Loucy (cell line): ENCODE results near the gene RPS16.

Experiments used
- H2AFZ ChIP-seq: fragments of 200-600 bp; sonication (generic); 2 replicates; pipeline ENCODE4 v1.6.0; 2016; ENCODE audit warnings: antibody characterized with exemption, mild to moderate bottlenecking, low read length, moderate library complexity
- H3F3A ChIP-seq: fragments of 200-600 bp; 2 replicates; pipeline ENCODE4 v1.6.0; 2016; ENCODE audit warnings: antibody characterized with exemption, low read depth, mild to moderate bottlenecking
- H3K27me3 ChIP-seq: fragments of 200-600 bp; sonication (generic); 2 replicates; pipeline ENCODE4 v1.6.1; 2014; ENCODE audit warnings: low read length, mild to moderate bottlenecking; ENCODE audit not compliant: insufficient read depth, poor library complexity, severe bottlenecking
- H3K36me3 ChIP-seq: fragments of 200-600 bp; sonication (generic); 2 replicates; pipeline ENCODE4 v1.6.1; 2016; ENCODE audit warnings: low read length; ENCODE audit not compliant: insufficient read depth
- H3K4me1 ChIP-seq: fragments of 200-600 bp; sonication (generic); 2 replicates; pipeline ENCODE4 v1.5.1; 2014; ENCODE audit warnings: low read length, mild to moderate bottlenecking; ENCODE audit not compliant: insufficient read depth, poor library complexity, severe bottlenecking
- H3K4me2 ChIP-seq: fragments of 200-600 bp; sonication (generic); 2 replicates; pipeline ENCODE4 v1.6.0; 2014; ENCODE audit warnings: antibody characterized with exemption, low read length, low read depth, mild to moderate bottlenecking; ENCODE audit not compliant: poor library complexity, severe bottlenecking
- H3K4me3 ChIP-seq: fragments of 200-600 bp; sonication (generic); 2 replicates; pipeline ENCODE4 v1.5.1; 2014; ENCODE audit warnings: low read length, mild to moderate bottlenecking, mixed read lengths; ENCODE audit not compliant: poor library complexity, severe bottlenecking
- H3K79me2 ChIP-seq: fragments of 200-600 bp; sonication (generic); 2 replicates; pipeline ENCODE4 v1.6.1; 2014; ENCODE audit warnings: low read length; ENCODE audit not compliant: insufficient read depth
- H3K9ac ChIP-seq: fragments of 200-600 bp; sonication (generic); 2 replicates; pipeline ENCODE4 v1.6.0; 2014; ENCODE audit warnings: mild to moderate bottlenecking, low read depth, low read length, moderate library complexity; ENCODE audit not compliant: poor library complexity, severe bottlenecking
- H3K9me2 ChIP-seq: fragments of 200-600 bp; sonication (generic); replicated peaks from 2 replicates; pipeline ENCODE4 v1.6.1; 2016; ENCODE audit warnings: low read depth, low read length, mixed read lengths
- H3K9me3 ChIP-seq: fragments of 200-600 bp; sonication (generic); 2 replicates; pipeline ENCODE4 v1.6.1; 2014; ENCODE audit warnings: mild to moderate bottlenecking, antibody characterized with exemption, low read length, low read depth; ENCODE audit not compliant: insufficient read depth
- H4K20me1 ChIP-seq: fragments of 200-600 bp; sonication (generic); 2 replicates; pipeline ENCODE4 v1.6.0; 2014; ENCODE audit warnings: antibody characterized with exemption, low read length, mild to moderate bottlenecking; ENCODE audit not compliant: insufficient read depth, poor library complexity, severe bottlenecking
- EZH2phosphoT487 ChIP-seq: fragments of 200-600 bp; IDR thresholded peaks from 2 replicates; pipeline ENCODE4 v1.6.1; 2018; ENCODE audit warnings: antibody characterized with exemption, mild to moderate bottlenecking, moderate library complexity, borderline replicate concordance
- TF ChIP-seq, protein P1 (sequence below): fragments of 200-600 bp; sonication (generic); conservative IDR thresholded peaks from 2 replicates; pipeline ENCODE4 v1.5.1; 2014; ENCODE audit warnings: mild to moderate bottlenecking, antibody characterized with exemption, low read length

RPS16 gene

DNA sequence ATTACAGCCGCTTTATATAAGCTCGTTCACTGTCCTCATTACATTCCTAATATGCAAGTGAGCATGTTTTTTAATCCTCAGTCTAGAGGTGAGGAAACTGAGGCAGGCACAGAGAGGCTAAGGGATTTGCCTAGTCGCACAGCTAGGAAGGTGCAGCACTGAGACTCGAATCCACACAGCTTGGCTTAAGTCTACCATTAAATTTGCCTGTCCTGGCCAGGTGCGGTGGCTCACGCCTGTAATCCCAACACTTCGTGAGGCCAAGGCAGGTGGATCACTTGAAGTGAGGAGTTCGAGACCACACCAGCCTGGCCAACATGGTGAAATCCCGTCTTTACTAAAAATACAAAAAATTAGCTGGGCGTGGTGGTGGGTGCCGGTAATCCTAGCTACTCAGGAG lies 8.0 kb downstream of the RPS16 start:
- no peak overlapping the region for H3K4me3 ChIP-seq
- H3F3A ChIP-seq, result no peaks in the 10 kb centered on the region

DNA sequence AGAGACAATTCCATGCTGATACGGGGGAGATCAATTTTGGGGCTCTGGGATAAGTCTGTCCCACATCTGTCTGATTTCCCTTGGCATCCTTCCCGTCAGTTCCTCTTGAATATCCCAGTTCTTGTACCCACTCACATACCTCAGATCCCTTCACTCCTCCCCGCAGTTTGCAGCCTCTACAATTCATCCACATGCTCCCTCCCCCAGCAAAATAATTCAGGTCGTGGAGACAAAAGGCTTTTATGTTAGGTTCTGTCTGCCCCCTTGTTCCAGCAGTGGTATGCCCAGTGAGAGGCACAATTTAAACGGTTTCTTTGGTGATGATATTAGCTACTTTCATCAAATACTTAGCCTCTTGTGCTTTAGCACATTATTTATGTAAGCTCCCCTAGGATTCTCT lies 9.6 kb downstream of the RPS16 start:
- H3K36me3 ChIP-seq, result peaks cover 10% of the 10 kb centered on the region; the same call in 1 of the 2 replicates
- H3K4me2 ChIP-seq, result no peak overlapping the region
- no peak overlapping the region for H2AFZ ChIP-seq
- H3F3A ChIP-seq, result no peaks in the 10 kb centered on the region
- no peaks in the 10 kb centered on the region for H3K9me3 ChIP-seq
- H3K4me3 ChIP-seq, result no peak overlapping the region
- H3K4me1 ChIP-seq, result no peaks in the 10 kb centered on the region
- TF ChIP-seq, protein P1, sequence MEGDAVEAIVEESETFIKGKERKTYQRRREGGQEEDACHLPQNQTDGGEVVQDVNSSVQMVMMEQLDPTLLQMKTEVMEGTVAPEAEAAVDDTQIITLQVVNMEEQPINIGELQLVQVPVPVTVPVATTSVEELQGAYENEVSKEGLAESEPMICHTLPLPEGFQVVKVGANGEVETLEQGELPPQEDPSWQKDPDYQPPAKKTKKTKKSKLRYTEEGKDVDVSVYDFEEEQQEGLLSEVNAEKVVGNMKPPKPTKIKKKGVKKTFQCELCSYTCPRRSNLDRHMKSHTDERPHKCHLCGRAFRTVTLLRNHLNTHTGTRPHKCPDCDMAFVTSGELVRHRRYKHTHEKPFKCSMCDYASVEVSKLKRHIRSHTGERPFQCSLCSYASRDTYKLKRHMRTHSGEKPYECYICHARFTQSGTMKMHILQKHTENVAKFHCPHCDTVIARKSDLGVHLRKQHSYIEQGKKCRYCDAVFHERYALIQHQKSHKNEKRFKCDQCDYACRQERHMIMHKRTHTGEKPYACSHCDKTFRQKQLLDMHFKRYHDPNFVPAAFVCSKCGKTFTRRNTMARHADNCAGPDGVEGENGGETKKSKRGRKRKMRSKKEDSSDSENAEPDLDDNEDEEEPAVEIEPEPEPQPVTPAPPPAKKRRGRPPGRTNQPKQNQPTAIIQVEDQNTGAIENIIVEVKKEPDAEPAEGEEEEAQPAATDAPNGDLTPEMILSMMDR, result no peak
- TF ChIP-seq EZH2phosphoT487, result no peak
- no peak overlapping the region for H3K9ac ChIP-seq
- H3K9me2 ChIP-seq, result no peaks in the 10 kb centered on the region
- no peaks in the 10 kb centered on the region for H3K27me3 ChIP-seq
- no peaks in the 10 kb centered on the region for H3K79me2 ChIP-seq
- H4K20me1 ChIP-seq, result no peaks in the 10 kb centered on the region

More for the DNA sequence above, 8.0 kb downstream of the RPS16 start:
- Histone ChIP-seq H4K20me1 (peaks cover 5% of the 10 kb centered on the region), H3K27me3 (no peaks in the 10 kb centered on the region), H3K4me2 (no peak overlapping the region), H3K9me2 (no peaks in the 10 kb centered on the region), H2AFZ (no peak overlapping the region), H3K9me3 (no peaks in the 10 kb centered on the region), H3K36me3 (peaks cover 13% of the 10 kb centered on the region; the same call in 1 of the 2 replicates), H3K4me1 (no peaks in the 10 kb centered on the region), H3K9ac (no peak overlapping the region), H3K79me2 (peaks cover 5% of the 10 kb centered on the region; the same call in 1 of the 2 replicates)
- no peak for TF ChIP-seq EZH2phosphoT487
- TF ChIP-seq, protein P1, result no peak

DNA sequence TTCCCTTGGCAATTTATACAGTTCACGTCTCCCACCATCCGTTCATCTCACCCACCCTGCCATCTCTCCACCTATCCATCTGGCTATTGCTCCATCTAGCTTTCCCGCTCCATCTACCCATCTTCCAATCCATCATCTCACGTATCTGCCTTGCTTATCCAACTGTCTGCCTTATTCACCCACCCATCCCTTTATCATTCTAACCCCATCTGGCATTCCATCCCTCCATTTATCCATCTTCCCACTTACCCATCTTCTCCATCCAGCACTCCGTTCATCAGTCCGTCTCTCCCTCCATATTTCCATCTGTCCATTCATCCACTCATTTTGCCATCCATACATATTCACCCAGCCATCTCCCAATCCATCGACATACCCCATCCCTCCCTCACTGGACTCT lies 10.0 kb downstream of the RPS16 start:
- Histone ChIP-seq H3K36me3 (peaks cover 10% of the 10 kb centered on the region; the same call in 1 of the 2 replicates), H3K4me3 (no peak overlapping the region), H3K9me2 (no peaks in the 10 kb centered on the region), H4K20me1 (no peaks in the 10 kb centered on the region), H3K4me1 (no peaks in the 10 kb centered on the region), H3K79me2 (no peaks in the 10 kb centered on the region), H2AFZ (no peak overlapping the region), H3K9me3 (no peaks in the 10 kb centered on the region), H3K27me3 (no peaks in the 10 kb centered on the region), H3K4me2 (no peak overlapping the region), H3F3A (no peaks in the 10 kb centered on the region), H3K9ac (no peak overlapping the region)
- TF ChIP-seq, protein P1, result no peak
- no peak for TF ChIP-seq EZH2phosphoT487
